Measurements from ENCODE around the gene ATP7B.

Gene ATP7B

DNA sequence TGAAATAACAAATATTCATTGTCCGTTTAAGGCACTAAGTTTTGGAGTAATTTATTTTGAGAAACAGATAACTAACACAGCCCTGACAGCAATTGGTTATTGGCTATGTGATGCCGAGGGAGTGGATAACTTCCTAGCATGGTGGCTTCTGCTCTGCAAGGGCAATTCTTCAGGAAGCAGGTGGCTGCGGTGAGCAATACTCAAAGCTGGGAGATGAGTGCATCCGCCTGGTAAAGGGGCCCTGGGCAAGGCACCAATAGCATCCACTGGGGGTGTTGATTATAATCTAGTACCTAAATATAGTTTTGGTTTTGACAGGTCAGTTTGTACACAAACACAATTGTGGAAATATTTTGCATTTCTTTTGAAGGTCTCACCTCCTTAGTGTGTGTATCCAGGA is 108.5 kb downstream of the ATP7B start:
- Histone ChIP-seq H3K9me3 (ENCODE audit: control insufficient read depth in 1 of 2, low read length in 2 of 2) (no peaks in the 10 kb centered on the region), H3K27ac (ENCODE audit: low read length) (no peak overlapping the region), H3K4me1 (ENCODE audit: control insufficient read depth in 1 of 2, insufficient read depth in 2 of 2, low read length in 2 of 2) (no peaks in the 10 kb centered on the region), H3K27me3 (ENCODE audit: low read depth, low read length) (no peaks in the 10 kb centered on the region), H3K36me3 (ENCODE audit: control insufficient read depth in 1 of 2, insufficient read depth in 2 of 2, low read length in 2 of 2) (no peaks in the 10 kb centered on the region), H3K4me3 (ENCODE audit: low read depth in 1 of 2, low read length in 2 of 2) (no peak overlapping the region)

DNA sequence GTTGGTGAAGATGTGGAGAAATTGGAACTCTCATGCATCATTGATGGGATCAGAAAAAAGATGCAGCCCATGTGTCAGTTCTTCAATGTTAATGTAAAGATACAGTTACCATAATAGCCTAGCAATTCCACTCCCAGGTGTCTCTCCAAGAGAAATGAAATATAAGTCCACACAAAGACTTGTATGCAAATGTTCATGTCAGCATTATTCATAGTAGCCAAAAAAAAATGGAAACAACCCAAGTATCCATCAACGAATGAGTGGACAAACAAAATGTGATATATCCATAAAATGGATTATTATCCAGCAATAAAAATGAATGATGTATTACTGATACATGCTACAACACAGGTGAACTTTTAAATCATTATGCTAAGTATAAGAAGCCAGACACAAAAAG is 110.8 kb downstream of the ATP7B start:
- Histone ChIP-seq H3K36me3 (ENCODE audit: control insufficient read depth in 1 of 2, insufficient read depth in 2 of 2, low read length in 2 of 2) (no peaks in the 10 kb centered on the region), H3K9me3 (ENCODE audit: control insufficient read depth in 1 of 2, low read length in 2 of 2) (no peaks in the 10 kb centered on the region), H3K27ac (ENCODE audit: low read length) (no peak overlapping the region), H3K4me3 (ENCODE audit: low read depth in 1 of 2, low read length in 2 of 2) (no peak overlapping the region), H3K4me1 (ENCODE audit: control insufficient read depth in 1 of 2, insufficient read depth in 2 of 2, low read length in 2 of 2) (no peaks in the 10 kb centered on the region), H3K27me3 (ENCODE audit: low read depth, low read length) (no peaks in the 10 kb centered on the region)

DNA sequence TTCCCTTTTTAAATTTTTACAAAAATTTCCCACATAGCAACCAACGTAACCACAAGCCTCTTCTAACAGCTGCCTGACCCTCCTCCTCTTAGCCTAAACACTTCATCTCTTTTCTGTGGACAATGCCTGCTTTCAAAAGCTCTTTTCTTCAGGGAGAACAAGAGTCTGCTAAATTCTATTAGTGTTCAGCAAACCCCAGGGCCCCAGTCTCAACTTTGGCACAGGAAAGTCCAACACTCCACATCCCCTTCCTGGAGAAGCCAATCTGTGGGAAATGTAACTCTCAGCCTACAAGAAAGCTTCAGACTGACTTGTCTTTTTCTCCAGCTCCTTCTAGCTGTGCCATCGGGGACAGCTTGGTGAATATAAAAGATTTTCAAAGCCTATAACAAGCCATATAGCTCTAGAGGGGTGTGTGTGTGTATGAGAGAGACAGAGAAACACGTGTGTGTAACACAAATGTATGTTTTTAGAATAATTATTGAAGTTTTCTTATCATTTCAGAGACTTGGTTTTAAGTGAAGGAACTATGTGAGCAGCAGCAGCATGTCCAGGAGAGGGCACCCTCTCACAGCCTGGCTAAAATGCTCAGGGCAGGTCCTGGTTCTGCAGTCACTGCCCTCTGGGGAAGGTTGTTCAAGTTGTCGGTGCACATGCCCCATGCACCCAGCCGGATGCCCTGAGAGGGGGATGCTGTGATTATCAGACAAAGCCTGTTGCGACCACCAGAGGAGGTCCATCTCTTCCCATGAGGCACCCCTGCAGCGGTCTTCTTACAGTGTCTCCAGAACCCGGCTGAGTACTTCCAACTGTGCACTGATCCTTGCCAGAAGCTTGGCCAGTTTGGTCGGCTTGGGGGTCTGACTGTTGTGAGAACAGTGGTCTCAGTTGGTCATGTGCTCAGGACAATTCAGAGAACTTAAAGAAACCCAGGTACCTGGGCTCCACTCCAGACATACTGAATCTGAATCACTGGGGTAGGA is 115.1 kb downstream of the ATP7B start:
- Histone ChIP-seq H3K36me3 (ENCODE audit: control insufficient read depth in 1 of 2, insufficient read depth in 2 of 2, low read length in 2 of 2) (no peaks in the 10 kb centered on the region), H3K27ac (ENCODE audit: low read length) (no peak overlapping the region), H3K9me3 (ENCODE audit: control insufficient read depth in 1 of 2, low read length in 2 of 2) (no peaks in the 10 kb centered on the region), H3K4me3 (ENCODE audit: low read depth in 1 of 2, low read length in 2 of 2) (no peak overlapping the region), H3K27me3 (ENCODE audit: low read depth, low read length) (no peaks in the 10 kb centered on the region), H3K4me1 (ENCODE audit: control insufficient read depth in 1 of 2, insufficient read depth in 2 of 2, low read length in 2 of 2) (no peaks in the 10 kb centered on the region)

- no peak overlapping the region for H3K4me3 ChIP-seq (ENCODE audit: low read depth in 1 of 2, low read length in 2 of 2)
- H3K27me3 ChIP-seq (ENCODE audit: low read depth, low read length) = no peaks in the 10 kb centered on the region
- H3K9me3 ChIP-seq (ENCODE audit: control insufficient read depth in 1 of 2, low read length in 2 of 2) = no peaks in the 10 kb centered on the region
- no peaks in the 10 kb centered on the region for H3K36me3 ChIP-seq (ENCODE audit: control insufficient read depth in 1 of 2, insufficient read depth in 2 of 2, low read length in 2 of 2)
- H3K4me1 ChIP-seq (ENCODE audit: control insufficient read depth in 1 of 2, insufficient read depth in 2 of 2, low read length in 2 of 2) = no peaks in the 10 kb centered on the region
- H3K27ac ChIP-seq (ENCODE audit: low read length) = no peak overlapping the region
These were observed 117.0 kb downstream of the ATP7B start for GRCh38 chr13:51894239-51894638.

- Histone ChIP-seq H3K27ac (ENCODE audit: low read length) (no peak overlapping the region), H3K4me1 (ENCODE audit: control insufficient read depth in 1 of 2, insufficient read depth in 2 of 2, low read length in 2 of 2) (no peaks in the 10 kb centered on the region), H3K36me3 (ENCODE audit: control insufficient read depth in 1 of 2, insufficient read depth in 2 of 2, low read length in 2 of 2) (no peaks in the 10 kb centered on the region), H3K9me3 (ENCODE audit: control insufficient read depth in 1 of 2, low read length in 2 of 2) (no peaks in the 10 kb centered on the region), H3K27me3 (ENCODE audit: low read depth, low read length) (no peaks in the 10 kb centered on the region), H3K4me3 (ENCODE audit: low read depth in 1 of 2, low read length in 2 of 2) (no peak overlapping the region)
These were observed 118.6 kb downstream of the ATP7B start for GRCh38 chr13:51892657-51893056.

DNA sequence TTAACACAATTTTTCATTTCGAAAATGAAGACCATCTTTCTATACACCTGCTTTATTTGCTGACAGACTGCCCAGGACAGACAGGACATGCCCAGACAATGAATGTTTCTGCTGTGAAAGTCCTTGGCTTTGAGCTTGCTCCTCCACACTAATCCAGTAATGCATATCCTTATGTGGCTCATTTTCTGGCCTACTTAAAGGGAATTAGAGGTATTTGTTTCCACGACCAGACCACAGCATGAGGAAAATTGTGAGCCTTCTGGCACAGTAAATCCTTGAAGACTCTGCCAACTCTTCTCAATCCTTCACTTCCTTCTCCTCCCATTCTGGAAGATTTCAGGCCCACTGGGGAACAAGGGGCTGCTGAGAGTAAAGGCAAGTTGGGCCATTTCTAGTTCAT is 123.8 kb downstream of the ATP7B start:
- no peaks in the 10 kb centered on the region for H3K27me3 ChIP-seq (ENCODE audit: low read depth, low read length)

GRCh38 chr13:51885651-51886050 is 125.6 kb downstream of the ATP7B start:
- H3K9me3 ChIP-seq (ENCODE audit: control insufficient read depth in 1 of 2, low read length in 2 of 2) = peaks cover 0 to 6% of the 10 kb centered on the region in 2 donors
- no peak overlapping the region for H3K27ac ChIP-seq (ENCODE audit: low read length)
- no peaks in the 10 kb centered on the region for H3K4me1 ChIP-seq (ENCODE audit: control insufficient read depth in 1 of 2, insufficient read depth in 2 of 2, low read length in 2 of 2)
- no peak overlapping the region for H3K4me3 ChIP-seq (ENCODE audit: low read depth in 1 of 2, low read length in 2 of 2)
- no peaks in the 10 kb centered on the region for H3K27me3 ChIP-seq (ENCODE audit: low read depth, low read length)
- H3K36me3 ChIP-seq (ENCODE audit: control insufficient read depth in 1 of 2, insufficient read depth in 2 of 2, low read length in 2 of 2) = no peaks in the 10 kb centered on the region

More for the DNA sequence above, 123.8 kb downstream of the ATP7B start:
- H3K4me3 ChIP-seq (ENCODE audit: low read depth in 1 of 2, low read length in 2 of 2) = no peak overlapping the region
- no peaks in the 10 kb centered on the region for H3K36me3 ChIP-seq (ENCODE audit: control insufficient read depth in 1 of 2, insufficient read depth in 2 of 2, low read length in 2 of 2)
- no peaks in the 10 kb centered on the region for H3K4me1 ChIP-seq (ENCODE audit: control insufficient read depth in 1 of 2, insufficient read depth in 2 of 2, low read length in 2 of 2)
- no peak overlapping the region for H3K27ac ChIP-seq (ENCODE audit: low read length)
- no peaks in the 10 kb centered on the region for H3K9me3 ChIP-seq (ENCODE audit: control insufficient read depth in 1 of 2, low read length in 2 of 2)

- H3K4me3 ChIP-seq (ENCODE audit: low read depth in 1 of 2, low read length in 2 of 2) = no peak overlapping the region
- H3K4me1 ChIP-seq (ENCODE audit: control insufficient read depth in 1 of 2, insufficient read depth in 2 of 2, low read length in 2 of 2) = no peaks in the 10 kb centered on the region
- H3K9me3 ChIP-seq (ENCODE audit: control insufficient read depth in 1 of 2, low read length in 2 of 2) = peaks cover 0 to 6% of the 10 kb centered on the region in 2 donors
- no peaks in the 10 kb centered on the region for H3K27me3 ChIP-seq (ENCODE audit: low read depth, low read length)
- no peaks in the 10 kb centered on the region for H3K36me3 ChIP-seq (ENCODE audit: control insufficient read depth in 1 of 2, insufficient read depth in 2 of 2, low read length in 2 of 2)
- H3K27ac ChIP-seq (ENCODE audit: low read length) = no peak overlapping the region
These were observed 128.0 kb downstream of the ATP7B start for GRCh38 chr13:51883226-51883600.
